HuH-7 (cell line): ENCODE data around the gene TEX26.
A peak's percentile ranks its signal among the peaks of the same experiment; 100 is the strongest.

Source experiments
- DNase-seq: peaks from one replicate; pipeline ENCODE4 v3.0.0; 2011; ENCODE audit warnings: low spot score

TEX26 gene

GRCh38 chr13:31012655-31013024 lies 80.2 kb downstream of the TEX26 start:
- DNase-seq = peak; percentile 16

GRCh38 chr13:31014456-31014855 lies 82.0 kb downstream of the TEX26 start:
- no peak for DNase-seq

GRCh38 chr13:31015199-31015598 lies 82.7 kb downstream of the TEX26 start:
- no peak for DNase-seq

GRCh38 chr13:31016342-31017325 lies 84.2 kb downstream of the TEX26 start:
- no peak for DNase-seq

- DNase-seq = no peak
Measured at GRCh38 chr13:31018511-31018910, 86.1 kb downstream of the TEX26 start.

- DNase-seq = no peak
Measured at GRCh38 chr13:31020996-31021395, 88.5 kb downstream of the TEX26 start.

- DNase-seq = no peak
Measured at GRCh38 chr13:31022288-31022895, 89.9 kb downstream of the TEX26 start.

GRCh38 chr13:31022928-31023530 lies 90.6 kb downstream of the TEX26 start:
- DNase-seq = no peak
